ENCODE data around the gene DLX1.
"Not testable (repeated sequence)": the region's sequence is repeated elsewhere in the genome, so short reads cannot be mapped to it uniquely, and the experiment has no call there.

The DLX1 gene

GRCh38 chr2:172085460-172086159 lies at the start of gene DLX1:
DLX1 (plus strand) TSS chr2:172085507; CDS start chr2:172085678, 171 bp downstream.
- DNase-seq (ENCODE audit: low read depth in 2 of 2): no peak

DNA sequence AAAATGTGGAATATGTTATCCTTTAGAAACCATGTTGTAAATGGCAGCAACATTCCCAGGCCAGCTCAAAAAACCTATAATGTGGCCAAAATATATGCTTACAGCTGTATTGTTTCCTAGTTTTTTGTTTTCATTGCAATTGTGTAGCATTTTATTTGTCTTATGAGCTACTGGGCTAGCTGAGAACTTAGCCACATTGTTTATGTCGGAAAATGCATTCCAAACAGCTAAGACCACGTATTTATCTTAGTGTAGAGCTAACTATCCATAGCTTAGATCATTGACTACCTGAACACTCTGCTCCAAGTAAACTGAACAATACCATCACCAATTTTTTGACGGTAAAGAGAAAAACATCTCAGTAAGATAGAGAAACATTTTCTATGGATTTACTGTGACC lies 47.2 kb upstream of the DLX1 start:
- no peak for DNase-seq (ENCODE audit: low read depth in 2 of 2)

- peak; percentile 44 to 50 for DNase-seq (ENCODE audit: low read depth in 2 of 2)
Observed at GRCh38 chr2:172038604-172039003, 46.7 kb upstream of the DLX1 start.

- DNase-seq (ENCODE audit: low read depth in 2 of 2): no peak
Observed at GRCh38 chr2:172039011-172039704, 46.1 kb upstream of the DLX1 start.

- DNase-seq (ENCODE audit: low read depth in 2 of 2): no peak
Observed at GRCh38 chr2:172040311-172040710, 45.0 kb upstream of the DLX1 start.

GRCh38 chr2:172046080-172046678 lies 39.1 kb upstream of the DLX1 start:
- no peak for DNase-seq (ENCODE audit: low read depth in 2 of 2)

DNA sequence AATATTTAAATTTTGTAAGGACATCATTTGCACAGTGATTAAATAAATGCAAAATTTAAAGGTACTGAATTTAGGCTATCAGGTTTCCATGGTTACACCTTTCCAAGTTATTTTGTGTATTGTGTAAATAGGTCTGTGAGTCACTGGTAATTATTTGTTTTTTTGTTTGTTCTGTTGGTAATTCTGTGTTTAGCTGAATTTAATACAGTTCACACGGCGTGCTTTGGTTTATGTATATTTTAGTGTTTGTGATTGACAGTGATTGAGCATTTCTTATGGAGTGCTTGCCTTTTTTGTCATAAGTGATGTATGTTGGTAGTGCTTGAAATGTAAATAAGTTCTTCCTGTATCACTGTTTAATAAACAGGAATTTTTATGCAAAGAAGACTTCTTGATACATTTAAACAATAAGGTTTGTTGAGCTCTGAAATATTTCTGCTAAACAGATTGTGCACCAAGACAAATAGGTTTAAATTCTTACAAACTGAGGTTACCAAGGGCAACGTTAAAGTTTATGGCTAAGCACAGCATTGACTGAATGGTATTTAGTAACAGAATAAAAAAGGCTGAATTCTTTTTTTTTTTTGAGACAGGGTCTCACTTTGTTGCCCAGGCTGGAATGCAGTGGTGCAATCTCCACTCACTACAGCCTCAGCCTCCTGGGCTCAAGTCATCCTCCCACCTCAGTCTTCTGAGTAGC lies 38.3 kb upstream of the DLX1 start:
- no peak for DNase-seq (ENCODE audit: low read depth in 2 of 2)

- DNase-seq (ENCODE audit: low read depth in 2 of 2): no peak
Observed at GRCh38 chr2:172047566-172048507, 37.5 kb upstream of the DLX1 start.

DNA sequence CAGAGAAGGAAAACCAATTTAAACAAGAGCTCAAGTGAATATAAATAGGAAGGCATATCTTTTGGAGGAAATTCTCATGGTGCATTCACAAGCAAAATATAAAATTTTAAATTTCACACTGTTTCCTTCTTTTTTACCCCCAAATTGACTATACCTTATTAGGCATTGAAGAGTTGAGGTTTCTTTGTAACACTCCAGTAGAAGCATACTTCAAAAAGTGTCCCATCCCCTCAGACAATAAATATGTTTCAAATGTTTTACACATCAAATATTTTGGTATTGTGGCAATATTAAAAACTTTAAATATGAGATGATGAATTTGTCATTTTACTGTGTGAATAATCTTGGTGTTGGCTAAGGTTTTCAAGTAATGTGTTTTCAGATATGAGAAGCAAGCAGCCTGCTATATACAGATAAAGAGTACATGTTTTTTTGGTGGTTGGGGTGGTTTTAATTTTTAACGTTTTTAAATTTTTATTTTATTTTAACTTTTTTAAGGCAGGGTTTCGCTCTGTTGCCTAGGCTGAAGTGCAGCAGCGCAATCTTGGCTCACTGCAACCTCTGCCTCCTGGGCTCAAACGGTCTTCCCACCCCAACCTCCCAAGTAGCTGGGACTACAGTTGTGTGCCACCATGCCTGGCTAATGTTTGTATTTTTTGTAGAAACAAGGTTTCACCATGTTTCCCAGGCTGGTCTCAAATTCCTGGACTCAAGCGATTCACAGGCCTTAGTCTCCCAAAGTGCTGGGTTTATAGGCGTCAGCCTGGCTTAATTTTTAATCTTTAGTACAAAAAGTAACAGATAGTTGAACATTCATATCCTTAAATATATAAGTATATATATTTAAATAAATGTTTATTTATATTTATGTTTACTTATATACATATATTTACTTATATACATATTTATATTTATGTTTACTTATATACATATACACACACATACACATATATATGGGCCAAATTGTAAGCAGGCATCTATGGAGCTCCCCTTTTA lies 36.5 kb upstream of the DLX1 start:
- DNase-seq (ENCODE audit: low read depth in 2 of 2): no peak

DNA sequence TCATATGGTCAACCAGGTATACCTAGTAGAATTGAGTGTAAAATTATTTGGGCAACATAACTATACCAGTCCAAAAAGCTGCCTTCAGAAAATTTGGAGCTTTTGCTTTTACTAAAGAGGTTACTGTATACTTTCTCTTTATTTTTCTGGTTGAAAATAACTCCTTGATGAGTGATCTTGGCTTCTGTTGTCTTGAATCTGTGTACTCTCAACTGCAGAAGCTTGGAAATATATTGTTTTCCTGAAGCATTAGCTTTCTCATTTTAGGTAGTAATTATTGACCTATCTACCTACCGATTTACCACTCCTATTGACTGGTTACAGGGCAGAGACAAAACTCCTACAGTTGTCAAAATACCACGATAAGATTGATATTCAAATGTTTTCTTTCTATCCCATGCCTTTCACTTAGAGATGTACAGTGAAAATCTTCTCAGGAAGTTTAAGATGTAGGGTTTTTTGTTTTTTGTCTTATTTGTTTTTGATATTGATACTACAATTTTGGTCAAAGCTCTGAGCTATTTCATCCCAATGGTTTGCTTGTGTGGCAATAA lies 35.7 kb upstream of the DLX1 start:
- DNase-seq (ENCODE audit: low read depth in 2 of 2): no peak

DNA sequence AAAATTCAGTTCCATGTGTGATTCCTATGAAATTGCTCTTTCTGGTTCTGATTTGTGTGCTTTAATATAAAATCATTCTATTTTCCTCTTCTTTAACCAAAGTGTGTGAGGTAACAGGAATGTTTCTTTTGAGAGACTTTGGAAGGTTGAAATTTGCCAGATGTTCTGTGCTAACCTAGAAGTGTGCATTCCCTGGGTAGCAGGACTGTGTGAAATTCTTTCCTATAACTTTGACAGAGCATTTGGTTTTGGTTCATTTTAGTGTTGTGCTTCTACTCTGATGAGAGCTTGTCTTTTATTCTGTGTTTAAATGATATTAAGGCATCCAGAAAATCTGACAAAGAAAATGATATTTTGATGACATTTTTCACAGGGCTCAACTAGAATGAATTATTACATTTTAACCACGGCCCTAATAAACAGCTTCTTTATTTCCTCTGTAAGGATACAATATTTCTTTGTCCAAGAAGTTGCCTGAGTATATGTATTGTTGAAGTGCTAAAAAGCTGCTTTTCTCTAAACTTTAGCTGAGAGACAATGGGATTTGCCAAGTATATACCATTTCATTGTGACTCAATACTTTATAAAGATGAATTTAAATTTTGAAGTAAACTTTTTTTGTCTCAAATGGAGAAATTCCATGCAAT lies 34.7 kb upstream of the DLX1 start:
- DNase-seq (ENCODE audit: low read depth in 2 of 2): peak in 1 of 2 experiments; percentile 5

GRCh38 chr2:172052000-172052983 lies 33.0 kb upstream of the DLX1 start:
- DNase-seq (ENCODE audit: low read depth in 2 of 2): no peak

GRCh38 chr2:172053486-172053885 lies 31.8 kb upstream of the DLX1 start:
- no peak for DNase-seq (ENCODE audit: low read depth in 2 of 2)

- no peak for DNase-seq (ENCODE audit: low read depth in 2 of 2)
Observed at GRCh38 chr2:172056293-172056692, 29.0 kb upstream of the DLX1 start.

- no peak for DNase-seq (ENCODE audit: low read depth in 2 of 2)
Observed at GRCh38 chr2:172058660-172059059, 26.6 kb upstream of the DLX1 start.

GRCh38 chr2:172060118-172060517 lies 25.2 kb upstream of the DLX1 start:
- DNase-seq (ENCODE audit: low read depth in 2 of 2): not testable (repeated sequence)

- no peak for DNase-seq (ENCODE audit: low read depth in 2 of 2)
Observed at GRCh38 chr2:172062402-172063004, 22.8 kb upstream of the DLX1 start.

DNA sequence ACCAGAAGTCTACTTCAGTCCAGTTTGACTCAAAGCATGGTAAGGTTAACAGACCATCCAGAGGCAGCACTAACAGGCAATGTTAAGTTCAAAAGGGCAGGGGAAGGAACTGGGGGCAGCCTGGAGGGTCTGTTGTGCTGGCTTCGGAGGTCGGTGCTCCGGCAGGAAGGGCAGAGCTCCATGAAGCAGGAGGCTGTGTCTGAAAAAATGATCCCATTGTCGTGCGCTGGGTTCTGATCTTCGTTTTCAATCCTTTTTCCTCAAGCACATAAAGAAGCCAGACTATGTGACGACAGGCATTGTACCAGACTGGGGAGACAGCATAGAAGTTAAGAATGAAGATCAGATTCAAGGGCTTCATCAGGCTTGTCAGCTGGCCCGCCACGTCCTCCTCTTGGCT lies 21.9 kb upstream of the DLX1 start:
- no peak for DNase-seq (ENCODE audit: low read depth in 2 of 2)

Measured in fibroblast of skin of left quadriceps (primary cell).